NCI-H2107 treated with DMSO at 0.1 percent for 48 hours (cell line): Measurements from ENCODE around the gene ZIC5.
"Not testable (repeated sequence)": the region's sequence is repeated elsewhere in the genome, so short reads cannot be mapped to it uniquely, and the experiment has no call there.

Experiments used
- DNase-seq: peaks from one replicate; lab custom pipeline; 2025; ENCODE audit not compliant: unreplicated experiment; lab: John Stamatoyannopoulos, UW

ZIC5 gene

DNA sequence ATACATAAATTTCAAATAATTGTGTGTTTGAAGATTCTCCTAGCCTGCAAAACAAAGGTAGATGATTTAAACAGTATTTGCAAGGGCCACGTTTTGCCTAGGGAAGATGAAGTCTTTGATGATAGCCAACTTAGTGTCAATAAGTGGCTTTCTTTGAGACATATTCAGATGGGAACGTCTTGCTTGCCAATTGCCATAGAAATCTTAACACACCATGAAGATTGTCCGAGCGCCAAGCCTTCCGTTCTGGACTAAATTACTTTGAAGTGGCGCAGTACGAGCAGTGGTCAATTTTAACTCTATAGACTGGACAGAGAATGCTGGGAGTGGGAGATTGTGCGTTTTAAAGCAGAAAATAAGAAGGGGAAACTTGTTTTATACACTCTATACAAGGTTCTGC lies 9.9 kb downstream of the ZIC5 start:
- peak; percentile 54 for DNase-seq

GRCh38 chr13:99960663-99961311 lies 10.8 kb downstream of the ZIC5 start:
- DNase-seq = peak; percentile 57

GRCh38 chr13:99959540-99960230 lies 11.9 kb downstream of the ZIC5 start:
- DNase-seq = peak; percentile 60

DNA sequence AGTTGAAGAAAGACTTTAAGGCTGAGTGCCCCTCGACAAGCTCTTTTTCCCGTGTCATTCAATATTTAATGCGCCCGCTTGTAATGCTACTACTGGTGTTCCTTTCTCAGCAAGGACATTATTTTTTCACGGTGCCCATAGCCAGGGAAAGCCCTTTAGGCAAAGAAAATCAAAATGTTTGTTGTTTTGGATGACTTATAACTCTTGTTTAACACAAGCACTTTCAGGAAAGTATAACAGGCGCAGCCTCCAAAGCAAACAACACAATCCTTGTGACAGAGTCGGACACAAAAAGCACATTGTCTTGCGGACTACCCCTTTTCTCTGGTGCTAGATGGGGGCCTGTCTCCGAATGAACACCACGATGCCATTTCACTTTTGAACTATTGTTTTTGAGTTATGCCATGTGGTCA lies 12.4 kb downstream of the ZIC5 start:
- DNase-seq = no peak

DNA sequence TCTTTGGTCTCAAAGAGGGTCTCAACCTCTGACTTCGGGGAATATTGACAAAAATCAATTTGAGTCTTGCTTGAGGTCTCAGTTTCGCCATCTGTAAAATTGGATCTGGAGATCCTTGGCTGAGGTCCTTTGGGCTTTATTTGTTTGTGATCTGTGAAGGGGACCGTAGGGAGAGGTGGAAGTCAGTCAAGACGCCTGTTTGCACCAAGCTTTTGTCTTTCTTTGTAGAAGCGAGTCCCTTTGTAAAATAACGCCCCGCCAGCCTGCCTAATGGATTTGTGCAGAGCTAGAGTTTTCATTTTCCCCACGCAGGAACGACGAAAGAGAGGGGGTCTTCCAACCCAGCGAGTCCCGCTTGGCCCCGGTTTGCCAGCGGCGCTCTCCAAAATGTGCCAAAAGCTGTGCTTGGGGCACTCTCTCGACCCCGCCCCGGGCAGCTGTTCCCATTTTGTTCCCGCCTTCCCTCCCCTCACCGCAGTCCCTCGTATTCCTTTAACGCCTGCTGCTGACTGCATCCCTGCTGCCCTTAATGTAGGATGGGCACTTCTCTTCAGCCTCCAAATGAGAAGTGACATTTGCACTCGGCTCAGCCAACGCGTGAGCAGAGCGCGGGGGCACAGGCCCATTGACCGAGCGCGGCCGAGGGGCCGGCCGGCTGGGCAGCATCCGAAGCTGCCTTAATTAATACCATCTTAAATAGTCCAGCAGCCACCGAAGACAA lies 13.0 kb downstream of the ZIC5 start:
- DNase-seq = no peak

- peak; percentile 21 for DNase-seq
These were observed 14.9 kb downstream of the ZIC5 start for GRCh38 chr13:99956473-99957349.

GRCh38 chr13:99955747-99956472 lies 15.7 kb downstream of the ZIC5 start:
- DNase-seq = no peak

DNA sequence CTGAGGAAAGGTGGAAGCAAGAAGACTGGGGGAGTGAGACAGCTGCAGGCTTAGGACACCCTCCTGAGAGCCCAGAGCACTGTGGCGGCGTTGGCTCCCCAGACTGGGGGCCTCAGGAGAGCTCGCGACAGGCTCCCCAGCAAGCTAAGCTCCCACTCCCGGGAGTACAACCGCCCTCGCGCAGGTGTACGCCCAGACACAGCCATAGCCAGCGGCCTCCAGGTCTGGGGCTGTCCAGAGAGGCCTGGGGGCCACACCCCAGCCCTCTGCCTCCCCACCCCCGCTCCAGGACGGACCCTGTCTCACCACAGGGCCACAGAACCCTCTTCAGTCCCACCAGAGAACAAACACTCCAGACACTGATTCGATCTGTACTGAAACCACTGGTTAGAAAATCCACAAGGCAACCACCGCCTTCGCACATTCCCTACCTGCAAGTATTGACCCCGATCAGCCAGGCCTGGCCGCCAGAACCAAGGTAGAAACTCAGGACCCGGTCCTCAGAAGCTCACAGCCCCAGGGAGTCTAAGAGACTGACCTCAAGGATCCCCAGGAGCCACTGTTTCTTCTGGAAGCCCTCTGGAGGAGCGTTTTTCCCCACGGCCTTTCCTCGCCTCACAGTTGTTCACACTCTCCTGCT lies 16.3 kb downstream of the ZIC5 start:
- no peak for DNase-seq

DNA sequence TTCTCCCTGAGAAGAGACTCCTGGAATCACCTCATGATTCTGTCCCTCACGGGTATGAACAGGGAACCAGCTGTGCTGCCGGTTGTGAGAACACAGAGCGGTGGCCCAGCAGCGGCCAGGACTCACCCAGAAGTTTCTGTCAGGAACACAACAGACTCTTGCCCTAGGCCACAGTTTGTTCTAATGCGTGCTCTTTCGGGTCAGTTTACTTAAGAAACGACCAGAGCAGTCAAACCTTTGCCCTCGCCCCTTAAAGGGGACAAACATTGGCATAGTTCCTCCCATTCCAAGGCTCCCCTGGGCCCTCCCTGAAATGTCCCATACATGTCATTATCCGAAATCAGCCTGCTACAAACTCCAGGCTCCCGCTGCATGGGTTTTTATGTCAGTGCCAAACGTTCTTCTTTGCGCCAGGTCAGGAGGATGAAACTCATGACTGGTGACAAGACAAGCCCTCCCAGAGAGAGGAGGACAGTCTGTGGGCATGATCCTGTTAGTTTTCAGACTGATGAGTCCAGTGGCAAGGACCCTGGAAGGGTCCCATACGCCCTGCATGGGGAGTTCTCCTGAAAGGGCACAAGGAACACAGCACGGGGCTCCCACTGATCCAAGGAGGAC lies 18.3 kb downstream of the ZIC5 start:
- DNase-seq = no peak

DNA sequence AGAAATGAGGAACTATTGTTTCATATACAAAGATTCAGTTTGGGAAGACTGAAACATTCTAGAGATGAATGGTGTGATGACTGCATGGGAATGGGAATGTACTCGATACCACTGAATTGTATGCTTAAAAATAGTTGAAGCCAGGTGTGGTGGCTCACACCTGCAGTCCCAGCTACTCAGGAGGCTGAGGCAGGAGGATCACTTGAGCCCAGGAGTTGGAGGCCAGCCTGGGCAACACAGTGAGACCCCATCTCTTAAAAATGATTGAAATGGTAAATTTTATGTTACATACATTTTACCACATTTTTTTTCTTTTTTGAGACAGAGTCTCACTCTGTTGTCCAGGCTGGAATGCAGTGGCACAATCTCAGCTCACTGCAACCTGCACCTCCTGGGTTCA lies 19.9 kb downstream of the ZIC5 start:
- DNase-seq = not testable (repeated sequence)

- peak; percentile 22 for DNase-seq
These were observed 21.7 kb downstream of the ZIC5 start for GRCh38 chr13:99949679-99950413.

DNA sequence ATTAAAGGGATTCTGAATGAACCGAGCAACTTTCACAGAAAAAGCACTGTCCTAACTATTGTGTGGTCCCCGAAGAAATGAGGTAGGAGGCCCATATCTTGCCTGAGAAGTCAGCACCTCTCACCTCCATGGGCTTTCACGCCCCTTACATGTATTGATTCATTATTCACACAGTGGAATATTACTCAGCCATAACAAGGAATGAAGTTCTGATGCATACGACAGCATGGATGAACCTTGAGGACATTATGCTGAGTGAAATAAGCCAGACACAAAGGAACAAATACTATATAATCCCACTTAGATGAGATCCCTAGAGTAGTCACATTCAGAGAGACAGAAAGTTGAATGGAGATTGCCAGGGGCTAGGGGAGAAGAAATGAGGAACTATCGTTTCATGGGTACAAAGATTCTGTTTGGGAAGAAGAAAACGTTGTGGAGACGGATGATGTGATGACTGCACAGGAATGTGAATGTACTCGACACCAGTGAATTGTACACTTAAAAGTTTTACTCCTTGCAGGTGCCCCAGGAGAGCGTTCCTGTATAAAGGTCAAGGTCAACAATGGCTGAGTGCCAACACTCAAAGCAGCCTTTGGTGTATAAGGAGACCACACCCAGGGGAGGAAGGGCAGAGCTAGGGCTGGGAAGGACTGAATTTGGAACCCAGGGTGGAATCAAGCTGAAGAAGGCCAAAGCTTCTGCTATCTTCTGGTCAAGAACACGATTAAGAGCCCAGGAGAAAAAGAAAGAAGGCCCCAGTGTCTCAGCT lies 22.5 kb downstream of the ZIC5 start:
- DNase-seq = no peak

GRCh38 chr13:99948411-99948810 lies 23.2 kb downstream of the ZIC5 start:
- no peak for DNase-seq

GRCh38 chr13:99947666-99948065 lies 23.9 kb downstream of the ZIC5 start:
- DNase-seq = no peak

DNA sequence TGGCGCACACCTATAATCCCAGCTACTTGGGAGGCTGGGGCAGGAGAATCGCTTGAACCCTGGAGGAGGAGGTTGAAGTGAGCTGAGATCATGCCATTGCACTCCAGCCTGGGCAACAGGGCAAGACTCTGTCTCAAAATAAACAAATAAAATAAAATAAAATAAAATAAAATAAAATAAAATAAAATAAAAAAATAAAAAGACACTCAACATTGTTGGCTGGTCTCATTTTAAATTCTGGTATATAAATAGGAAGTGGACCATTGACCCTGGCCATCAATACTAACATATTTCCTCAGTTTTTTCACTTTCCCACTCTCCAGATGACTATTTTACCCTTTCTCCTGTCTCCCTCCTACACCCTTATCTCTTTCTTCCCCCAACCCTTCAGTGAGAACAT lies 26.1 kb downstream of the ZIC5 start:
- not testable (repeated sequence) for DNase-seq

- DNase-seq = no peak
These were observed 27.0 kb downstream of the ZIC5 start for GRCh38 chr13:99944606-99945005.

GRCh38 chr13:99944102-99944501 lies 27.5 kb downstream of the ZIC5 start:
- DNase-seq = no peak

- no peak for DNase-seq
These were observed 29.7 kb downstream of the ZIC5 start for GRCh38 chr13:99941911-99942310.
